ENCODE data around the gene LCN12. TPM values are rescaled to one million over a fixed set of nuclear protein-coding genes. Genes with fewer than 3 reads are reported as not detected.

LCN12 gene
- total and polyA plus RNA-seq, 11 donors, result 0.46 to 23.7 (median 4.2) TPM

GRCh38 chr9:136954270-136955083, 2.4 kb downstream of the LCN12 start:
- peak in 1 of 5 donors; percentile 51 for DNase-seq
- no peak overlapping the region for H3K4me3 ChIP-seq
- H3K9me3 ChIP-seq, result no peaks in the 10 kb centered on the region
- no peak overlapping the region for H3K27ac ChIP-seq
- H3K27me3 ChIP-seq, result no peaks in the 10 kb centered on the region
- TF ChIP-seq POLR2A (IDR thresholded peaks at IDR 0.05) (no peak), CTCF (IDR thresholded peaks at IDR 0.05) (no peak)
- H3K36me3 ChIP-seq, result no peaks in the 10 kb centered on the region
- peaks cover 0 to 30% (median 9%) of the 10 kb centered on the region in 12 donors for H3K4me1 ChIP-seq
- WGBS, 4 donors, result 86 to 90% (median 88%) methylated on average over 21 to 25 of the region's 25 CpGs
- ATAC-seq, result no peak
- intact Hi-C loops (cut with DNase I), result loop anchor here in 1 of 10 donors (5.0 kb wide), 1 partner anchor 38 kb away; the partner anchor contains the start of gene PAXX

GRCh38 chr9:136955202-136955942, 3.3 kb downstream of the LCN12 start:
- no peaks in the 10 kb centered on the region for H3K9me3 ChIP-seq
- DNase-seq, result peak in 1 of 5 donors; percentile 41
- intact Hi-C loops (cut with DNase I), result no loop called here
- H3K4me1 ChIP-seq, result peaks cover 0 to 23% (median 5%) of the 10 kb centered on the region in 12 donors
- 76 to 92% (median 87%) methylated on average over 6 to 14 of the region's 14 CpGs for WGBS, 4 donors
- no peaks in the 10 kb centered on the region for H3K36me3 ChIP-seq
- no peak overlapping the region for H3K27ac ChIP-seq
- H3K27me3 ChIP-seq, result no peaks in the 10 kb centered on the region
- no peak overlapping the region for H3K4me3 ChIP-seq
- ATAC-seq, result no peak
- TF ChIP-seq POLR2A (IDR thresholded peaks at IDR 0.05) (no peak), CTCF (IDR thresholded peaks at IDR 0.05) (no peak)

- Histone ChIP-seq H3K9me3 (no peaks in the 10 kb centered on the region), H3K4me1 (peaks cover 0 to 20% (median 3%) of the 10 kb centered on the region in 12 donors), H3K27me3 (no peaks in the 10 kb centered on the region), H3K36me3 (no peaks in the 10 kb centered on the region), H3K27ac (no peak overlapping the region), H3K4me3 (no peak overlapping the region)
- no peak for ATAC-seq
- 93 to 95% (median 94%) methylated on average over 5 to 9 of the region's 9 CpGs for WGBS, 4 donors
- DNase-seq, result peak in 2 of 5 donors; percentile 25 to 58
- intact Hi-C loops (cut with DNase I), result loop anchor here in 1 of 10 donors (1.0 kb wide), 1 partner anchor 16 kb away; no protein-coding TSS in a partner anchor
- TF ChIP-seq CTCF (IDR thresholded peaks at IDR 0.05) (no peak), POLR2A (IDR thresholded peaks at IDR 0.05) (no peak)
These were observed 3.9 kb downstream of the LCN12 start for GRCh38 chr9:136955943-136956335.

GRCh38 chr9:136956604-136957003, 4.5 kb downstream of the LCN12 start:
- Histone ChIP-seq H3K27ac (no peak overlapping the region), H3K4me3 (no peak overlapping the region), H3K36me3 (no peaks in the 10 kb centered on the region), H3K4me1 (peaks cover 0 to 23% (median 9%) of the 10 kb centered on the region in 12 donors), H3K9me3 (no peaks in the 10 kb centered on the region), H3K27me3 (no peaks in the 10 kb centered on the region)
- DNase-seq (no peak), ATAC-seq (no peak)
- 91 to 99% (median 97%) methylated on average over 4 of the region's 4 CpGs for WGBS, 4 donors
- intact Hi-C loops (cut with DNase I), result loop anchor here in 1 of 10 donors (1.0 kb wide), 1 partner anchor 16 kb away; no protein-coding TSS in a partner anchor
- TF ChIP-seq POLR2A (IDR thresholded peaks at IDR 0.05) (no peak), CTCF (IDR thresholded peaks at IDR 0.05) (no peak)

All from heart left ventricle (tissue), 16 donors.